ENCODE measurements around the gene RNU6-9. TPM values are rescaled to one million over a fixed set of nuclear protein-coding genes. Genes with fewer than 3 reads are reported as not detected.
"Not testable (repeated sequence)": the region's sequence is repeated elsewhere in the genome, so short reads cannot be mapped to it uniquely, and the experiment has no call there.

Gene RNU6-9
- not detected for total RNA-seq
- total RNA-seq, result 0.23 to 2.0 reads per million in 2 donors

- peak within 1 kb of the TSS; percentile 95 for H3K27ac Mint-ChIP-seq
- H3K36me3 Mint-ChIP-seq (ENCODE audit: low read depth), result no peaks in the 10 kb centered on the region
- ATAC-seq (peak; percentile 88), DNase-seq (peak; percentile 85 to 87 (median 87))
- no peaks in the 10 kb centered on the region for H3K9me3 ChIP-seq (ENCODE audit: control insufficient read depth, low read length, poor library complexity, severe bottlenecking)
- H3K4me1 Mint-ChIP-seq, result peaks cover 26% of the 10 kb centered on the region
- peak within 1 kb of the TSS; percentile 86 for H3K4me3 Mint-ChIP-seq
- H3K27me3 Mint-ChIP-seq, result no peaks in the 10 kb centered on the region
Measured at GRCh38 chr19:892894-893689, at the start of gene RNU6-9, which contains the start of gene MED16. Gene RNU6-9 (plus strand): TSS chr19:893484. Gene MED16 (minus strand): TSS chr19:893187. CDS start chr19:891131, 2,056 bp downstream.

GRCh38 chr19:843836-844545 lies 49.3 kb upstream of the RNU6-9 start:
- ATAC-seq (no peak), DNase-seq (no peak)
- H3K9me3 ChIP-seq (ENCODE audit: control insufficient read depth, low read length, poor library complexity, severe bottlenecking), result no peaks in the 10 kb centered on the region
- H3K4me3 Mint-ChIP-seq, result peak overlapping the region; percentile 75
- H3K4me1 Mint-ChIP-seq, result peaks cover 5% of the 10 kb centered on the region
- peaks cover 29% of the 10 kb centered on the region for H3K27me3 Mint-ChIP-seq
- H3K36me3 Mint-ChIP-seq (ENCODE audit: low read depth), result peaks cover 3% of the 10 kb centered on the region
- H3K27ac Mint-ChIP-seq, result no peak overlapping the region

GRCh38 chr19:844546-844971 lies 48.7 kb upstream of the RNU6-9 start:
- ATAC-seq, result peak; percentile 37

GRCh38 chr19:845707-846521 lies 47.4 kb upstream of the RNU6-9 start:
- peak overlapping the region; percentile 45 for H3K4me3 Mint-ChIP-seq
- DNase-seq (no peak), ATAC-seq (no peak)
- peaks cover 3% of the 10 kb centered on the region for H3K36me3 Mint-ChIP-seq (ENCODE audit: low read depth)
- peaks cover 34% of the 10 kb centered on the region for H3K27me3 Mint-ChIP-seq
- H3K9me3 ChIP-seq (ENCODE audit: control insufficient read depth, low read length, poor library complexity, severe bottlenecking), result no peaks in the 10 kb centered on the region
- no peak overlapping the region for H3K27ac Mint-ChIP-seq
- H3K4me1 Mint-ChIP-seq, result peaks cover 5% of the 10 kb centered on the region

More at GRCh38 chr19:844546-844971, 48.7 kb upstream of the RNU6-9 start:
- peaks cover 3% of the 10 kb centered on the region for H3K36me3 Mint-ChIP-seq (ENCODE audit: low read depth)
- no peaks in the 10 kb centered on the region for H3K9me3 ChIP-seq (ENCODE audit: control insufficient read depth, low read length, poor library complexity, severe bottlenecking)
- peaks cover 31% of the 10 kb centered on the region for H3K27me3 Mint-ChIP-seq
- peaks cover 5% of the 10 kb centered on the region for H3K4me1 Mint-ChIP-seq
- peak overlapping the region; percentile 75 for H3K4me3 Mint-ChIP-seq
- H3K27ac Mint-ChIP-seq, result no peak overlapping the region
- DNase-seq, result no peak

GRCh38 chr19:848386-848921 lies 44.8 kb upstream of the RNU6-9 start:
- no peak for DNase-seq
- peaks cover 24% of the 10 kb centered on the region for H3K27me3 Mint-ChIP-seq

GRCh38 chr19:849195-849594 lies 44.1 kb upstream of the RNU6-9 start:
- not testable (repeated sequence) for ATAC-seq

More at GRCh38 chr19:848386-848921, 44.8 kb upstream of the RNU6-9 start:
- ATAC-seq, result no peak
- no peaks in the 10 kb centered on the region for H3K9me3 ChIP-seq (ENCODE audit: control insufficient read depth, low read length, poor library complexity, severe bottlenecking)
- Mint-ChIP-seq H3K27ac (no peak overlapping the region), H3K4me3 (no peak overlapping the region), H3K36me3 (ENCODE audit: low read depth) (peaks cover 3% of the 10 kb centered on the region), H3K4me1 (peaks cover 5% of the 10 kb centered on the region)

DNA sequence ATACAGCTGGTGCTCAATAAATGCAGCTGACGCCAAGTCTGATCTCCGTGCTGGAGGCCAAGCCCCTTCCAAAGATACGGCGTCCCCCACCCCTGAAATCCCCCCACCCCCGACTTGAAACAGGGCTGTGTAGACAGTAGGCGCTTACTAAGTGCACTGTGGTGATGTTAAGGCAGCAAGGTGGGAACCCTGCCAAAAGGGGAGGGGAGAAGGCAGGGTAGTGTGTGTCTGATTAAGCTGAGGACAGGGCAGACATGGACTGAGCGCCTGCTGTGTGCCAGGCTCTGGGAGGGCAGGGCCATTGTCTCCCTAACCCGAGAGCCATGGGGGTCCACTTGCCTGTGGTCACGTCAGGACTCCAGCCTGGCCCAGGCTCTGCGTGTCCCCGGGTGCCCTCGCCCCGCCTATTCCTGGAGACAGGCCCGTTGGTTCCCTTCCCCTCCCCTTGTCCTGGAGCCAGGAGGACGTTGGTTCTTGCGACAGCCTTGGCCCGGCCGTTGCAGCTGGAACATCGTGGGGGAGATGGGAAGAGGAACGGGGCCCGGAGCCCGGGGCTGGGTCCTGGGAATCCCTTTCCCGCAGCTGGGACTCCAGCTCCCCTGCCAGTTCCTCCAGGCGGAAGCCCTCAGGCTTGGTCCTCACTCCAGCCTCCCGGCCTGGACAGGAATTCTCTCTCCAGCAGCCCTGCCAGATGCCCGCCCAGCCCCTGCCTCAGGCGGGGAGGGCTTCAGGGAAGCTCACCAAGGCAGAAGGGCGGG lies 42.9 kb upstream of the RNU6-9 start:
- no peak overlapping the region for H3K4me3 Mint-ChIP-seq
- H3K9me3 ChIP-seq (ENCODE audit: control insufficient read depth, low read length, poor library complexity, severe bottlenecking), result no peaks in the 10 kb centered on the region
- H3K27ac Mint-ChIP-seq, result no peak overlapping the region
- DNase-seq (no peak), ATAC-seq (no peak)
- H3K4me1 Mint-ChIP-seq, result peaks cover 2% of the 10 kb centered on the region
- H3K27me3 Mint-ChIP-seq, result peaks cover 18% of the 10 kb centered on the region
- H3K36me3 Mint-ChIP-seq (ENCODE audit: low read depth), result peaks cover 3% of the 10 kb centered on the region

More at GRCh38 chr19:849195-849594, 44.1 kb upstream of the RNU6-9 start:
- H3K27me3 Mint-ChIP-seq, result peaks cover 24% of the 10 kb centered on the region
- not testable (repeated sequence) for H3K4me3 Mint-ChIP-seq; H3K36me3 Mint-ChIP-seq (ENCODE audit: low read depth); H3K27ac Mint-ChIP-seq; DNase-seq; H3K9me3 ChIP-seq (ENCODE audit: control insufficient read depth, low read length, poor library complexity, severe bottlenecking); H3K4me1 Mint-ChIP-seq

GRCh38 chr19:850979-851335 lies 42.3 kb upstream of the RNU6-9 start:
- Mint-ChIP-seq H3K27ac (no peak overlapping the region), H3K36me3 (ENCODE audit: low read depth) (peaks cover 3% of the 10 kb centered on the region), H3K4me1 (peaks cover 2% of the 10 kb centered on the region), H3K4me3 (no peak overlapping the region), H3K27me3 (peaks cover 12% of the 10 kb centered on the region)
- no peak for DNase-seq
- ATAC-seq, result no peak
- H3K9me3 ChIP-seq (ENCODE audit: control insufficient read depth, low read length, poor library complexity, severe bottlenecking), result no peaks in the 10 kb centered on the region

GRCh38 chr19:852136-853013 lies 40.9 kb upstream of the RNU6-9 start, which contains the start of gene ELANE:
Gene ELANE (plus strand): TSS chr19:852303. CDS start chr19:852329, 26 bp downstream.
- Mint-ChIP-seq H3K27me3 (peaks cover 7% of the 10 kb centered on the region), H3K36me3 (ENCODE audit: low read depth) (peaks cover under 1% of the 10 kb centered on the region), H3K4me1 (peaks cover 3% of the 10 kb centered on the region), H3K4me3 (no peak within 1 kb of the TSS), H3K27ac (no peak within 1 kb of the TSS)
- no peak for DNase-seq
- no peak for ATAC-seq
- H3K9me3 ChIP-seq (ENCODE audit: control insufficient read depth, low read length, poor library complexity, severe bottlenecking), result no peaks in the 10 kb centered on the region

DNA sequence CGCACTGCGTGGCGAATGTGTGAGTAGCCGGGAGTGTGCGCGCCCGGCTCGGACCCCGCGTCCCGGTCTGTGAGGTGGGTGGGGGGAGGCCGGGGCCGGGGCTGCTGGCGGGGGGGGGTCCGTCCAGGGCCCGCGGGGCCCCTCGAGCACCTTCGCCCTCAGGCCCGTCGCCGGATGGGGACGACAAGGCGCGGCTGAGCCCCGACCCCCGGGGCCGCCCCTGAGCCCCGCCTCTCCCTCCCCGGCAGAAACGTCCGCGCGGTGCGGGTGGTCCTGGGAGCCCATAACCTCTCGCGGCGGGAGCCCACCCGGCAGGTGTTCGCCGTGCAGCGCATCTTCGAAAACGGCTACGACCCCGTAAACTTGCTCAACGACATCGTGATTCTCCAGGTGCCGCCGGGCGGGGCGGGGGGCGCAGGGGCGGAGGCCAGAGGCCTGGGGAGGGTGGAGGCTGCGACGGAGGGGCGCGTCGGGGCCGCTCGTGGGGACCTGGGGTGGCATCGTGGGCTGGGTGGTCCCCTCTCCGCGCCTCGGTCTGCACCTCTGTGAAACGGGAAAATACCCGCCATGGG lies 40.2 kb upstream of the RNU6-9 start:
- Mint-ChIP-seq H3K36me3 (ENCODE audit: low read depth) (no peaks in the 10 kb centered on the region), H3K27me3 (peaks cover 5% of the 10 kb centered on the region), H3K27ac (no peak overlapping the region), H3K4me3 (no peak overlapping the region), H3K4me1 (peaks cover 3% of the 10 kb centered on the region)
- ATAC-seq, result no peak
- H3K9me3 ChIP-seq (ENCODE audit: control insufficient read depth, low read length, poor library complexity, severe bottlenecking), result no peaks in the 10 kb centered on the region
- DNase-seq, result no peak

GRCh38 chr19:853614-854220 lies 39.6 kb upstream of the RNU6-9 start:
- not testable (repeated sequence) for H3K27ac Mint-ChIP-seq; H3K36me3 Mint-ChIP-seq (ENCODE audit: low read depth); DNase-seq; H3K4me3 Mint-ChIP-seq; H3K9me3 ChIP-seq (ENCODE audit: control insufficient read depth, low read length, poor library complexity, severe bottlenecking); H3K4me1 Mint-ChIP-seq; ATAC-seq; H3K27me3 Mint-ChIP-seq
